GM21529 (cell line): ENCODE results near the gene SERPINB7.

Source experiments
- ATAC-seq: cut with Tn5 transposase; IDR thresholded peaks from one replicate; pipeline ENCODE4 v1.9.1; 2021; ENCODE audit not compliant: unreplicated experiment

Gene SERPINB7

DNA sequence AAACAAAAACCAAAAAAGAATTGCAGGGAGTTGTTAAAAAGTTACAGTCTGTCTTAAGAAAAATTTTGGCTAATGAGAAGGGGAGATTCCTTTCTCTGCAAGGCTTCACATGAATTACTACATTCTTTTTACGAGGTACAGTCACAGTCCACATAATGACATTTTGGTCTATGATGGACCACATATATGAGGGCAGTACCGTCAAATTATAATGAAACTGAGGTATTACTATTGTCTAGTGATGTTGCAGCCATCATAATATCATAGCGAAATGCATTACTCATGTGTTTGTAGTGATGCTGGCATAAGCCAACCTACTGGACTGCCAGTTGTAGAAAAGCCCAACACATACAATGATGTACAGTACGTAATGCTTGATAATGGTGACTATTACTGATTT lies 12.5 kb downstream of the SERPINB7 start:
- no peak for ATAC-seq

DNA sequence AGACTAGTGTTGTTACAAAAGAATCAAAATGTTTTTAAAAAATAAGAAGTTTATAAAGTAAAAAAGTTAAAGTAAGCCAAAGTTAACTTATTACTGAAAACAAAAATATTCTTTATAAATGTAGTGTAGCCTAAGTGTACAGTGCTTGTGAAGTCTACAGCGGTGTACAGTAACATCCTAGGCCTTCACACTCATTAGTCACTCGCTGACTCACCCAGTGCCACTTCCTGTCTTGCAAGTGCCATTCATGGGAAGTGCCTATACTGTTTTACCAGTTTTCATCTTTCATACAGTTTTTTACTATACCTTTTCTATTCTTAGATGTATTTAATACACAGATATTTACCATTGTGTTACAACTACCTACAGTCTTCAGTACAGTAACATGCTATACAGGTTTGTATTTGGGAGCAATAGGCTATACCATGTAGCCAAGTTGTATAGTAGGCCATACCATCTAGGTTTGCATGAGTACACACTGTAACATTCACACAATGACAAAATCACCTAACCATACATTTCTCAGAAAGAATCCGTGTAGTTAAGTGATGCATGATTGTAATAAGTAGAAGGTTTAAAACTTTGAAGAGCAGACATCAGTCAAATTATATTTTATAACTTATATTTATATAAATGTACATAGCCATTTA lies 13.4 kb downstream of the SERPINB7 start:
- no peak for ATAC-seq

DNA sequence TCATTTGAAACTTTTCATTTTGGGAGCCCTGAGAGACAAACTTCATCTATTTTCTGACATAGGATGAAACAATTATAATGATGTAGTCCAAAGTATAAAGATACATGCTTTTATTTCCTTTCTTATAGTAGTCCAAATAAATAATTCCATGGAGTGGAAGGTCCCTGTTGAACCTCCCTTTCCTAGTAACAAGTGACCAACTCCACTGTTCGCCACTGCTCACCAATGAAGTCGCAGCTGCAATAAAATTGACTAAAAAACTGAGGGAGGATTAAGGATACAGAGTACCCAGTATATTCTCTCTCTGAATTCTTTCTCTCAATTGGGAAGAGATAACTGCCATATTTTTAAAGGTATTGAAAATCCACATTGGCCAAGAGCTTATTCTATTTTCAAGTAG lies 14.1 kb downstream of the SERPINB7 start:
- no peak for ATAC-seq

- ATAC-seq = no peak
Observed at GRCh38 chr18:63795606-63796005, 20.4 kb downstream of the SERPINB7 start.

GRCh38 chr18:63799189-63799588 lies 24.0 kb downstream of the SERPINB7 start:
- ATAC-seq = no peak

DNA sequence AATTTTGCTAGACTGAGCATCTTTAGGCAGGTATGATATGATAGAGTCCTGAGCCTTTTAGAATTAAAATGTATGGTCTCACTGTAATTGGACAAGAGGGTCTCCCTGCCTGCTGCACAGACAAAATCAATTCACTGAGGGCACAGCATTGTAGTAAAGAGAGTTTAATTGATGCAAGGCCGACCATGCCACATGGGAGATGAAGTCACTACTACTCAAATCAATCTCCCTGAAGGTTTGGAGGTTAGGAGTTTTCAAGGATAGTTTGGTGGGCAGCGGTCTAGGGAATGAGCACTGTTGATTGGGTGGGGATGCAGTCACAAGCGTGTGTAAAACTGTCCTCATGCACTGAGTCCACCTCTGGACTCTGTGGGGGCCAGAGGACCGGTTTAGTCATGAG lies 26.1 kb downstream of the SERPINB7 start:
- ATAC-seq = no peak

GRCh38 chr18:63808125-63808524 lies 32.9 kb downstream of the SERPINB7 start:
- ATAC-seq = no peak

DNA sequence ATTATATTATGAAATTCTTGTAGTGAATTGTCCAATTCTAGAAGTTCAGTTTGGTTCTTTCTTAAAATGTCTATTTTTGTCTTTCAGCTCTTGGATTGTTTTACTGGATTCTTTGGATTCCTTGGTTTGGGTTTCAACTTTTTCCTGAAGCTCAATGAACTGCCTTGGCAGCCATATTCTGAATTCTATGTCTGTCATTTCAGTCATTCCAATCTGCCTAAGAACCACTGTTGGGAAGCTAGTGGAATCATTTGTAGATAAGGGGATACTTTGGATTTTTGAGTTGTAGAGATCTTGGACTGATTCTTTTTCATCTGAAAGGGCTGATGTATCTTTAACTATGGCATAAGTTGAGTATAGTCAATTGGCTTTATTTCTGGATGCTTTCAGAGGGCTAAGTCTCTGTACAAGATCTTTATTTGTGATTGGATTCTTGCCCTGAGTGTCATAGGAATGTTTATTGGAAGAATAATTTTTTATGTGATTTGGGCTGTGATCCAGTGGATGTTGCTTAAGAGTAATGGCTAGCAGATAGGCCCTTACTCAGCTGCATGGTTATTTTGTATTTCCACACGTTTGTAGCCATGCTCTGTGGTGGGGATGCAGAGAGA lies 42.3 kb downstream of the SERPINB7 start:
- ATAC-seq = no peak

DNA sequence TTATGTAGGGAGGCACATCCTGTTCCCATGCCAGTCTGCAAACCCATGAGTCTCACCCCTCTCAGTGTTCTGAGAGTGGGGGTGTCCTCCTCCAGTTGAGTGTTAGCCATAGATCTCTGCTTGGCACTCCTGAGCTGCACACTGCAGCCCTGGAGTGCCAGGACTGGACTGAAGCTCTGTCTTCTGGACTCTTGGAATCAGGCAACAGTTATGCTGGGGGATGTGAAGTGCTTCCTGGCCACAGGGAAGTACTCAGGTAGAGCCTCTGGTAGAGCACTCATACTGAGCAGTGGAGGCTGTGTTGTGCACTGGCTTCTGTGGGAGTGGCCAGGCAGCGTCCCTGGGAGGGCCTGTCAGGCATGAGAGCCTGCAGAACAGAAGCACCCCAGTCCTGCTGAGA lies 43.0 kb downstream of the SERPINB7 start:
- no peak for ATAC-seq

- no peak for ATAC-seq
Observed at GRCh38 chr18:63819786-63820185, 44.6 kb downstream of the SERPINB7 start.

- no peak for ATAC-seq
Observed at GRCh38 chr18:63820694-63821093, 45.5 kb downstream of the SERPINB7 start.

- no peak for ATAC-seq
Observed at GRCh38 chr18:63823516-63824219, 48.5 kb downstream of the SERPINB7 start.

DNA sequence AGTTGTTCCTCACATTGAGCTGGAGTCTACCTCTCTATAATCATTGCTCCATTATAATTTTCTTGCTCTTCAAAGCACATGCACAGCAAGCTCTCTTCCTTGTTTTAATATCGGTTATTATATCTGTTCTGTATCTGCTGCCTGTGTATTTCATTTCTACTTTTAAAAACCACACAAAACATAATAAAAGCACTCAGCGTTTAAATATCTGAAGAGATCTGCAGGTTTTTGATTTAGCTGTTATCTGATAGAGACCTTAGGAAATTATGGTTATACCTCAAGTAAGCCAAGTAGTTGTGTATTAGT lies 49.0 kb downstream of the SERPINB7 start:
- ATAC-seq = no peak

DNA sequence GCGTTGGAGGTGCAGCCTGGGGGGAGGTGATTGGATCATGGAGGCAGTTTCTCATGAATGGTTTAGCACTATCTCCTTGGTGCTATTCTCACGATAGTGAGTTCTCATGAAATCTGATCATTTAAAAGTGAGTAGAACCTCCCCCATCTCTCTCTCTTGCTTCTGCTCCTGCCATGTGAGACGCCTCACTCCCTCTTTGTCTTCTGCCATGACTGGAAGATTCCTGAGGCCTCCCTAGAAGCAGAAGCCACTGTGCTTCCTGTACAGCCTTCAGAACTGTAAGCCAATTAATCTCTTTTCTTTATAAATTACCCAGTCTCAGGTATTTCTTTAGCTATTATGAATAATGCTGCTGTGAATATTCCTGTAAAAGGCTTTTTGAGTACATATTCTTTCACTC lies 52.9 kb downstream of the SERPINB7 start:
- ATAC-seq = no peak

DNA sequence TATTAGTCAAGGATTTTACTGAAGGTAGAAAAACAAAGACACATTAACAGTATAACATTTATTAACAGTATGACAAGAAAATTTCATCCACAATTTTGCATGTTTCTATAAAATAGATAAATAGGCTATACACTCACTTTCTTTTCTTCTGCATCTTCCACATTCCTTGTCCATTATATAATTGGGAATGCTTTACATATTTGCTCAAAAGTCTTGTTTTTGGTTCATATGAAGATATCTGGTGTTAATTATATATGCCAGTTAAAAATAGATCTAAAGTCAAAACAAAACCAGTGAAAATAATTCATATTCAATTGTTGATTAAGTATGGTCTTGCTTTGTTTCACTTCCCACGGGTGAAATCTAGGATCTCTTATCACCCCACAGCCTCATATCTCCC lies 53.4 kb downstream of the SERPINB7 start:
- ATAC-seq = no peak

DNA sequence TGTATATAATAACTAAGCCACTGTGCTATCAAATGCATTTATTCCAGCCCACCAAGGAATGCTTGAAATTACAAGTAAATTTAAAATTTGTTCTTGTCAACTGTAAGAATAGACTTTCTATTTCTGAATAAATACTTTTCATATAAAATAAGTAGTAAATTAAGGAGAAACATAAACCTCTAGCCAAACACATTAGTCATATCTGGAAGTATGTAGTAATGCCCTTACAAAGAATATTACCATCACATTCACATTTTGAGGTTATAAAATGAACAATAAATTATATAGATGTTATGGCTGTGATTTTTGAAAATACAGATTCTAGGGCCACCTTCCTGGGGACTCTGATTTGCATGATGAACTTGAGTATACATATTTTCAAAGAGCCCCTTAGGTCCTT lies 54.7 kb downstream of the SERPINB7 start:
- ATAC-seq = no peak

- peak; percentile 94 for ATAC-seq
Observed at GRCh38 chr18:63831080-63831788, 56.0 kb downstream of the SERPINB7 start.

DNA sequence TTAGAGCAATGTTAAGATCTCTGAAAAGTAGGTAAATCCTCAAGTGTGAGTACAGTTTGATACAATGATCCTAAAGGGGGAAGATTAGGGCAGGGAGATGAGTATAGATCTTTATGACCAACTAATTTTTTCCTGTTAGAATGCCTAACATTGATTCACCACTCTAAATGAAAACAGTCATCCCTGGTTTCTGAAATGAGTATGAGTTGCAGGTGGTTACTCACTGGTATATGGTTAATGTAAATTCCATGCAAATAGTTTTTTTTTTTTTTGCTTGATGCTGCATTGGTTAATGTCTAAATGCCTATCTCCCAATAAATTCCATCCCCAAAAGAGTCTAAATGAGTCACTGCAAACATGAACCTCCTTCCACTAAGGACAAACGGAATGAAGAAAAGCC lies 57.3 kb downstream of the SERPINB7 start:
- ATAC-seq = peak; percentile 60

GRCh38 chr18:63834471-63835113 lies 59.4 kb downstream of the SERPINB7 start:
- ATAC-seq = no peak

DNA sequence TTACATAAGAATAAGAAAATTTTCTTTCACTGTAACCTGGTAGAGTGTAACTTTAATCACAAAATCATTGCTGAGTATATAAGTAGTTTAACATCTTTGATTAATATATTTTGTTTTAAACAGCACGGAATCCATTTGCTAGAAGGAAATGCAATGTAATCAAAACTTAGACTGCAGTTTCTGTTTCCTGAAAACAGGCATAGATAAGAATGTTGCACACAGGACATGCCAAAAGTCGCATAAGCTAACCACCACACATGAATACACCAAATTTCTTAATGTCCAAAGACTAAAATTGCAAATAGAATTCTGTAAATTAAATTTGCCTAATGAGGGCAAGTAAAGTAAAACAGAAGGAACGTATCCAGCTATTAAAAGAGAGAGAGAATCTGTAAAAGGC lies 61.2 kb downstream of the SERPINB7 start:
- no peak for ATAC-seq

DNA sequence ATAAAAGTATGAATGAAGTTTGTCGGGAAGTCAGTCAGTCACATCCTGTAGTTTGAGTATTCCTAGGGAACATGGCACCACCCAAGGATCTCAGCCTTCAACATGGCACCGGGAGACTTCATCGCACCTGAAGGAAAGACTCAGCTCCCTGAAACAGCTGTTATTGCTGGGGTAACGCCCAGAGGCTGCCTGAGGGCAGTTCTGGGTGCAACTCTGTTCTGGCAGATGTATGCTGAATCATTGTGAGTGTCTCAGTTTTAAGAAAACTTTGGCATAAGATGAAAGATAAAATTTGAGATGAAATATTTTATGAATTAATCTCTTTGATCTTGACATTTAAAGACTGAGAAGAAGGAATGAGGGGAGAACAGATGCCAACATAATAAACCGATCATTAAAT lies 62.4 kb downstream of the SERPINB7 start:
- ATAC-seq = no peak

GRCh38 chr18:63843008-63843407 lies 67.8 kb downstream of the SERPINB7 start:
- ATAC-seq = no peak
